Caki2 (cell line): ENCODE results near the gene PRR20A. TPM values are rescaled to one million over a fixed set of nuclear protein-coding genes. Genes with fewer than 3 reads are reported as not detected.
"Not testable (repeated sequence)": the region's sequence is repeated elsewhere in the genome, so short reads cannot be mapped to it uniquely, and the experiment has no call there.

Experiments used
- DNase-seq: peaks from one replicate; pipeline ENCODE4 v3.0.0-alpha.2; 2015; ENCODE audit warnings: low read depth
- in situ Hi-C: cut with HindIII; loops from 2 replicates; pipeline ENCODE4 v1.10.0; 2016; ENCODE audit warnings: low sequenced_read_pairs, low pct_unique_long_range_greater_than_20kb, mixed read lengths
- total RNA-seq: library from RNA; depleted of rRNA; stranded (reverse); fragments of >200 nt; shearing (Covaris generic); gene quantifications from 2 replicates; pipeline ENCODE4 v1.2.3, GENCODE V29; 2014; ENCODE audit warnings: low replicate concordance; rRNA removed

The PRR20A gene
- not detected in 2 replicates for total RNA-seq

DNA sequence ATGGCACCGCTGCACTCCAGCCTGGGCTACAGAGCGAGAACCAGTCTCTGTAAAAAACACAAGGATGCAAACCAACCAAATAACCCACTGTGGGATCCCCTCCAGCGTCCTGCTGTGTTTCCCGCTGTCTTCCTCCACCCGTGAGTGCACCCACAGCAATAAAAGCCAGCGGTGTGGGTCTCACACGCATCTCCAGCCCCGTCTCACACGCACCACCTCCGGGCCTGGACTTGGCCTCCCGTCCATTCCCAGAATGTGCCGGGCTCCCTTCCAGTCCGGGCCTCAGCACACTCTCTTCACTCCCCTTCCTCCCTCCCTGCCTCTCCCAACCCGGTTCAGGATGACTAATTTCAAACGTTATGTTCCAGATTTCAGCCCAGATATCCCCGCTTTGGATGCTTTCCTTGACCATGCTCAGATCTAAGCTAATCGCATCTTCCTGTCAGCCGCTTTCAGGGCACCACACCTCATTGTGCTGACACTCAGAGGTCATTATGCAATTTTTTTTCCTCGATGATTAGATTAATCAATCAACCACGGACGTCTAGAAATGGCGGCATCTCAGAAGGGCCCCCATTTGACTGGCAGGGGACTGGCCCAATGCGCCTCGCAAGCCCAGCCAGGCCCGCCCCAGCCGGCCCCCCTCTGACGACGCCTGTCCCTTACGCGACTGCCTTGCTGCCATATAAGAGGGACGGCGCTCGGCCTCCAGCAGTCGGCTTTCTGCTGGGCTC, at the start of gene PRR20A:
TSS of gene PRR20A (plus strand) at position 684 of the 734 bp plus-strand sequence. CDS start 387 bp downstream, outside the sequence.
- DNase-seq, in situ Hi-C loops: not testable (repeated sequence)

GRCh38 chr13:57114945-57115344, 25.8 kb upstream of the PRR20A start:
- in situ Hi-C loops = no loop called here

GRCh38 chr13:57123681-57124080, 17.0 kb upstream of the PRR20A start:
- in situ Hi-C loops = no loop called here
- no peak for DNase-seq

More at GRCh38 chr13:57114945-57115344, 25.8 kb upstream of the PRR20A start:
- no peak for DNase-seq

- no peak for DNase-seq
- in situ Hi-C loops = no loop called here
These were observed 11.8 kb upstream of the PRR20A start for GRCh38 chr13:57128909-57129308.

DNA sequence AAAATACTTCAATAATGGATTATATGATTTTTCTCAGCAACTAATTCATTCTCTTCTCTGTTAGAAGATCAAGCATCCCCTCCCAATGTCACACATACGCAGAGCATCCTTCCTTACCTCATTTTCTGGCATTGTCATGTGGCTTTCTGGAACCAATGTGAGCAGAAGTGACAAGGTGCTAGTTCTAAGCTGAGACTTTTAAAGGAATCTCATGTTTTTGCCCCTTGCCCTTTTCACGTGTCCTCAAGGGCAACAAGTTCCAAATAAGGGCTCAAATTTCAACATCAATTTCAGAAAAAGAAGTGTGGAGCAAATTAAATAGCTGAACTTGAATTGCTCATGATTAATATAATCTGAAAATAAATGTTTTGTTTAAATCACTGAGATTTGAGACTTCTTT, 4.6 kb upstream of the PRR20A start:
- in situ Hi-C loops = no loop called here
- DNase-seq = no peak

DNA sequence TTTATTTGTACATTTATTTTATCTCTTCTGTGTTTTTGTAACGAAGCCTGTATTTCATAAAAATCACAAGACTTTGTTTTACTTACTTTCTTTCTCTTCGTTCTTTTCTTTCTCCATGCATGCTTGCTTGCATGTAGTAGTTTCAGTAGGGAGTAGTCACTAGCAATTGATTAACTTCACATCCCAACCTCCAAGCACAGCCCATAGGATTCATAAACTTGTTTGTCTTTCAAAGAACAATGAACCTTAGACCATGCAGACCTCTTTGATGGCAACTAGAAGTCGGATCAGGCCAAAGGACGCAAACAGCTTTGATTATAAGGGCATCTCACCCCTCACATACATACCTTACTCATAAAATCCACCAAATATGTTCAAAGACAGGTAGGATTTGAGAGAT, 3.1 kb upstream of the PRR20A start:
- in situ Hi-C loops = no loop called here
- no peak for DNase-seq

- DNase-seq = no peak
- in situ Hi-C loops = no loop called here
These were observed 1.7 kb upstream of the PRR20A start for GRCh38 chr13:57138988-57139387.

DNA sequence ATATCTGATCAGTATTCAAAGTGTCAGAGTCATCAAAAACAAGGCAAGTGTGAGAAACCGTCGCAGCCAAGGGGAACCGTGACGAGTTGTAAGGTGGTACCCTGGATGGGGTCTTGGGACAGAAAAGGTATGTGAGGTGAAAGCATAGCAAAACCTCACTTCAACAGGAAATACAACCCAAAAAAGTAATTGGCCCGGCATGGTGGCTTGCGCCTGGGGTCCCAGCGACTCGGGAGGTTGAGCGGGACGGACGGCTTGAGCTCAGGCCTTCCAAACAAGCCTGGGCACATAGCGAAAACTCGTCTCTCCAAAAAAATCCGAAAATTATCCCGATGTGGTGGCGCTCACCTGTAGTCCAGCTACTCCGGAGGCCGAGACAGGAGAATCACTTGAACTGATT, 937 bp upstream of the PRR20A start:
- DNase-seq, in situ Hi-C loops: not testable (repeated sequence)

- in situ Hi-C loops = not testable (repeated sequence)
These were observed 6.5 kb downstream of the PRR20A start, which contains the start of gene PRR20B for GRCh38 chr13:57147188-57147587. Gene PRR20B (plus strand): TSS chr13:57147488. CDS start chr13:57147875, 387 bp downstream.

GRCh38 chr13:57148106-57148505, 7.4 kb downstream of the PRR20A start:
- DNase-seq, in situ Hi-C loops: not testable (repeated sequence)

More at GRCh38 chr13:57147188-57147587, 6.5 kb downstream of the PRR20A start, which contains the start of gene PRR20B:
- DNase-seq = not testable (repeated sequence)

DNA sequence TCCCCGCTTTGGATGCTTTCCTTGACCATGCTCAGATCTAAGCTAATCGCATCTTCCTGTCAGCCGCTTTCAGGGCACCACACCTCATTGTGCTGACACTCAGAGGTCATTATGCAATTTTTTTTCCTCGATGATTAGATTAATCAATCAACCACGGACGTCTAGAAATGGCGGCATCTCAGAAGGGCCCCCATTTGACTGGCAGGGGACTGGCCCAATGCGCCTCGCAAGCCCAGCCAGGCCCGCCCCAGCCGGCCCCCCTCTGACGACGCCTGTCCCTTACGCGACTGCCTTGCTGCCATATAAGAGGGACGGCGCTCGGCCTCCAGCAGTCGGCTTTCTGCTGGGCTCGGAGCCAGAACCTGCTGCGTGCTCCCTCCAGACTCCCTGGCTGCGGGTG, 13.0 kb downstream of the PRR20A start, which contains the start of gene PRR20C:
TSS of gene PRR20C (plus strand) at position 301 of the 400 bp plus-strand sequence. CDS start 387 bp downstream, outside the sequence.
- in situ Hi-C loops = not testable (repeated sequence)

DNA sequence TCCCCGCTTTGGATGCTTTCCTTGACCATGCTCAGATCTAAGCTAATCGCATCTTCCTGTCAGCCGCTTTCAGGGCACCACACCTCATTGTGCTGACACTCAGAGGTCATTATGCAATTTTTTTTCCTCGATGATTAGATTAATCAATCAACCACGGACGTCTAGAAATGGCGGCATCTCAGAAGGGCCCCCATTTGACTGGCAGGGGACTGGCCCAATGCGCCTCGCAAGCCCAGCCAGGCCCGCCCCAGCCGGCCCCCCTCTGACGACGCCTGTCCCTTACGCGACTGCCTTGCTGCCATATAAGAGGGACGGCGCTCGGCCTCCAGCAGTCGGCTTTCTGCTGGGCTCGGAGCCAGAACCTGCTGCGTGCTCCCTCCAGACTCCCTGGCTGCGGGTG, 19.6 kb downstream of the PRR20A start, which contains the start of gene PRR20D:
TSS of gene PRR20D (plus strand) at position 301 of the 400 bp plus-strand sequence. CDS start 387 bp downstream, outside the sequence.
- in situ Hi-C loops, DNase-seq: not testable (repeated sequence)

More for the DNA sequence above, 13.0 kb downstream of the PRR20A start, which contains the start of gene PRR20C:
- not testable (repeated sequence) for DNase-seq

DNA sequence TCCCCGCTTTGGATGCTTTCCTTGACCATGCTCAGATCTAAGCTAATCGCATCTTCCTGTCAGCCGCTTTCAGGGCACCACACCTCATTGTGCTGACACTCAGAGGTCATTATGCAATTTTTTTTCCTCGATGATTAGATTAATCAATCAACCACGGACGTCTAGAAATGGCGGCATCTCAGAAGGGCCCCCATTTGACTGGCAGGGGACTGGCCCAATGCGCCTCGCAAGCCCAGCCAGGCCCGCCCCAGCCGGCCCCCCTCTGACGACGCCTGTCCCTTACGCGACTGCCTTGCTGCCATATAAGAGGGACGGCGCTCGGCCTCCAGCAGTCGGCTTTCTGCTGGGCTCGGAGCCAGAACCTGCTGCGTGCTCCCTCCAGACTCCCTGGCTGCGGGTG, 26.2 kb downstream of the PRR20A start, which contains the start of gene PRR20E:
TSS of gene PRR20E (plus strand) at position 301 of the 400 bp plus-strand sequence. CDS start 387 bp downstream, outside the sequence.
- in situ Hi-C loops, DNase-seq: not testable (repeated sequence)

GRCh38 chr13:57191667-57192066, 50.9 kb downstream of the PRR20A start:
- no peak for DNase-seq
- in situ Hi-C loops = no loop called here

Other genes starting within 250 kb of the PRR20A start
- gene PRR20B, start 6.6 kb downstream of the PRR20A start, total RNA-seq = not detected in 2 replicates
- gene PRR20C, start 13.1 kb downstream of the PRR20A start, total RNA-seq = not detected in 2 replicates
- not detected in 2 replicates for gene PRR20D, start 19.7 kb downstream of the PRR20A start, total RNA-seq
- gene PRR20E, start 26.3 kb downstream of the PRR20A start, total RNA-seq = not detected in 2 replicates